Epithelial cell of alveolus of lung (primary cell): ENCODE results near the gene S1PR2. TPM values are rescaled to one million over a fixed set of nuclear protein-coding genes. Genes with fewer than 3 reads are reported as not detected.

Experiments
- total RNA-seq: library from RNA; depleted of rRNA; stranded (reverse); fragments of >200 nt; gene quantifications from 2 replicates; pipeline ENCODE4 v1.2.1, GENCODE V29; 2015

Gene S1PR2, protein sequence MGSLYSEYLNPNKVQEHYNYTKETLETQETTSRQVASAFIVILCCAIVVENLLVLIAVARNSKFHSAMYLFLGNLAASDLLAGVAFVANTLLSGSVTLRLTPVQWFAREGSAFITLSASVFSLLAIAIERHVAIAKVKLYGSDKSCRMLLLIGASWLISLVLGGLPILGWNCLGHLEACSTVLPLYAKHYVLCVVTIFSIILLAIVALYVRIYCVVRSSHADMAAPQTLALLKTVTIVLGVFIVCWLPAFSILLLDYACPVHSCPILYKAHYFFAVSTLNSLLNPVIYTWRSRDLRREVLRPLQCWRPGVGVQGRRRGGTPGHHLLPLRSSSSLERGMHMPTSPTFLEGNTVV
- 21.7 and 69.8 TPM in 2 replicates for total RNA-seq

DNA sequence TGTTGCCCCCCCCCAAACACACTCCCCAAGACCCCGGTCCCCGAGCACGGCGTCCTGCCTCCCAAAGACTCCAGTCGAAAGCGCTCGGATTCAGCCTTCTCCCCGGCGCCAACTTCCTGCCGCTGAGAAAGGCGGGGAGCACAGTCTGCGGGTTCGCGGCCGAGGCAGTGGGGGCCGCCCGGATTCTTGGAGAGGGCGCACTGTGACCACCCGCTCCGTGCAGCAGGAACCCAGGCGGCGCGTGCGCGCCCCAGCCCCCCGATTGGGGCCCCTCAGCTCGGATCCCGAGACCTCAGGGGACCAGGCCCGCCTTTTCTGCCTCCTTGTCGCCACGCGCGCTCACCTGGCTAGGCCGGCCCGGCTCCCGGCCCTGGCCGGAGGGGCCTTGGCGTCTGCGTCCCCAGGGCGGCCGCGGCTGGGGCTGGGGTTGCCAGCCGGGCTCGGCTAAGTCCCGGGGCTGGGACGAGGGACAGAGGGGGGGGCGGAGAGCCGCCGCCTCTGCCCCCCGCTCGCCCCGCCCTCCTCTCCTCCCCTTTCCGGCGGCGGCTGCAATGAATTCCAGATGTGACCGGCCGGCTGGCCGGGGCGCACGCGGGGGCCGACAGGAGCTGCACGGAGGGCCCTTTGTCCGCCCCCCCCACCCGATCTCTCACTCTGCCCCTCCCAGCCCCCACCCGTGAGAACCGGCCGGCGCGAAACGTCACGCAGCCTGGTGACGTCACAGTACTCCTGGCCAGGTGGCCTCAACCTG, at the start of gene S1PR2:
TSS of gene S1PR2 (minus strand) at position 471 of the 751 bp plus-strand sequence. CDS start 6,426 bp downstream, outside the sequence.

DNA sequence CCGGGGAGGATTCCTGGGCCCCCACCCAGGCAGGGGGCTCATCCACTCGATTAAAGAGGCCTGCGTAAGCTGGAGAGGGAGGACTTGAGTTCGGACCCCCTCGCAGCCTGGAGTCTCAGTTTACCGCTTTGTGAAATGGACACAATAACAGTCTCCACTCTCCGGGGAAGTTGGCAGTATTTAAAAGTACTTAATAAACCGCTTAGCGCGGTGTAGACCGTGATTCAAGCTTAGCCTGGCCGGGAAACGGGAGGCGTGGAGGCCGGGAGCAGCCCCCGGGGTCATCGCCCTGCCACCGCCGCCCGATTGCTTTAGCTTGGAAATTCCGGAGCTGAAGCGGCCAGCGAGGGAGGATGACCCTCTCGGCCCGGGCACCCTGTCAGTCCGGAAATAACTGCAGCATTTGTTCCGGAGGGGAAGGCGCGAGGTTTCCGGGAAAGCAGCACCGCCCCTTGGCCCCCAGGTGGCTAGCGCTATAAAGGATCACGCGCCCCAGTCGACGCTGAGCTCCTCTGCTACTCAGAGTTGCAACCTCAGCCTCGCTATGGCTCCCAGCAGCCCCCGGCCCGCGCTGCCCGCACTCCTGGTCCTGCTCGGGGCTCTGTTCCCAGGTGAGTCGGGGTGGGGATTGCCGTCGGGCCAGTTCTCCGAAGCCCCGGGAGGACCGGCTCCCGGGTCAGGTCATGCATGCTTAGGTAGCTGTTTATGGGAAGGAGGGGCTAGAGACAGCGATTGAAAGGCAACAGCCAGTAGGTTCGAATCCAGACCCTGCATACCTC, 39.7 kb upstream of the S1PR2 start, which contains the start of gene ICAM1:
TSS of gene ICAM1 (plus strand) at position 505 of the 779 bp plus-strand sequence. CDS start at position 545, 40 bp downstream.

DNA sequence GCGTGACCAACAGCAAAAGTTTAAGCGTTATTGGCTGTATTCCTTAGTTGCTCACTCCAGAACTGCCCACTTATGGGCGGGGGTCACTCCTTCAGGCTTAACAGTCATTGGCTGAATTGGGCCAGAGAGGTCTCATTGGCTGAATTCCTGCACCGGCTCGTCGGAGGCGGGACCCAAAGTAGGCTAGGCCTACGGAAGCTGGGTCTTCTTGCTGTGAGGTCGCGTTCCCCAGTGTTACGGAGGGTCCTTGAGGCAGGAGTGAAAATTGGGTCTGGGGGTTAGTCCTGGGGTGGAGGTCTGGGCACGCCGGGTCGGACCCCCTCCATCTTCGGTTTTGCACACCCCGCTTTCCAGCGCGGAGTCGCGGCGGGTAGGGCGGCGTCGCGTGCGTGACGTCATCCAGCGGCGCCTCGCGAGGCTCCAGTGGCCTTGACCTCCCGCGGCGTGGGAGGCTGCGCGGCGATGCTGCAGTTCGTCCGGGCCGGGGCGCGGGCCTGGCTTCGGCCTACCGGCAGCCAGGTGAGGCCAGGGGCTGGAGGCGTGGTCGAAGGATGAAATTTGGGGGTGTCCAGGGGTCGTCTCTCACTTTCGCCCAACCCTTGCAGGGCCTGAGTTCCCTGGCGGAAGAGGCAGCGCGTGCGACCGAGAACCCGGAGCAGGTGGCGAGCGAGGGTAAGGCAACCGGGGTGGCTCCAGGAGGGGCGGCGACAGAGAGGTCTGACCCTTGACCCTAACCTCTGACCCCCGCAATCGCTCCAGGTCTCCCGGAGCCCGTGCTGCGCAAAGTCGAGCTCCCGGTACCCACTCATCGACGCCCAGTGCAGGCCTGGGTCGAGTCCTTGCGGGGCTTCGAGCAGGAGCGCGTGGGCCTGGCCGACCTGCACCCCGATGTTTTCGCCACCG, 20.9 kb upstream of the S1PR2 start, which contains the start of gene MRPL4:
TSS of gene MRPL4 (plus strand) at position 423 of the 903 bp plus-strand sequence. CDS start at position 463, 40 bp downstream.

DNA sequence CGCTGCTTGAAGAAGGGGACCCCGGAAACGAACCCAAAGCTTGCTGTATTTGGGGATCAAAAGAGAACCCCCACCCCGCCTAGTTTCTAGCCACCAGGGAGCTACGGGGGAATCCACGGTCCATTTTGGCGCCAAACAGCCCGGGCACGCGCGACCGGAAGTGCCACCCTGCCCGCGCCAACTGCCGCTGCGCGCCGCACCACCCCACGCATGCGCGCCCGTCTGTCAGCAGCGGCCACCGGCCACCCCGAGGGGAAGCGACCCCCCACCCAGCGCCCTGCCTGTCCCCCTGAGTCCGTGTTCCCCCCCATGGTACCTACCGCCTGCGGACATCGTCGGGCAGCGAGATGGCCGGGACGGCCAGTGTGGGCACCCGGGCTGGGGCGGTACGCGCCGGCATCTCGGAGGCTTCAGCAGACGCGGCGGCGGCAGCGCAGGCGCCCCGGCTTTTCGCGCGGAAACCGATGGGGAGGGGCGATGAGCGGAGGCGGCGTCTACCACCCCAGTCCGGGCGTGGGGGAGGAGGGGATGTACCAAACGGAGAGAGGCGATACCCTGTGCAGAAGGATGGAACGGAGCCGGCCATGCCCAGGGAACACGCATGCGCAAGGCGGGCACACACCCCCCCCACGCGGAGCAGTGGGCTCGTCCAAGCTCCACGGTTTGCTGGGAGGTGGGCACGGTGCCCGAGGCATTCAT, 36.5 kb downstream of the S1PR2 start, which contains the start of gene DNMT1:
TSS of gene DNMT1 (minus strand) at position 454 of the 699 bp plus-strand sequence. CDS start at position 400, 54 bp downstream.

Other genes starting within 250 kb of the S1PR2 start
- 7.7 and 8.4 TPM in 2 replicates for gene COL5A3, start 220.8 kb downstream of the S1PR2 start, total RNA-seq
- gene RDH8, start 217.8 kb downstream of the S1PR2 start, total RNA-seq: not detected in 2 replicates
- 19.1 and 28.4 TPM in 2 replicates for gene SHFL, start 145.0 kb downstream of the S1PR2 start, total RNA-seq
- gene ANGPTL6, start 128.7 kb downstream of the S1PR2 start, total RNA-seq: 0.13 and 0.80 TPM in 2 replicates
- gene PPAN, start 125.0 kb downstream of the S1PR2 start, total RNA-seq: 37.5 and 38.7 TPM in 2 replicates
- 1.8 and 6.6 TPM in 2 replicates for gene P2RY11, start 119.6 kb downstream of the S1PR2 start, total RNA-seq
- 269 and 279 TPM in 2 replicates for gene EIF3G, start 111.4 kb downstream of the S1PR2 start, total RNA-seq
- gene DNMT1, start 36.4 kb downstream of the S1PR2 start, total RNA-seq: 99.0 and 101 TPM in 2 replicates
- 93.2 and 98.0 TPM in 2 replicates for gene MRPL4, start 20.9 kb upstream of the S1PR2 start, total RNA-seq
- 36.0 and 177 TPM in 2 replicates for gene ICAM1, start 39.8 kb upstream of the S1PR2 start, total RNA-seq
- 3.4 and 9.3 TPM in 2 replicates for gene ICAM4, start 55.6 kb upstream of the S1PR2 start, total RNA-seq
- 16.4 and 26.7 TPM in 2 replicates for gene ICAM5, start 58.6 kb upstream of the S1PR2 start, total RNA-seq
- 0.32 and 0.52 TPM in 2 replicates for gene ZGLP1, start 78.5 kb upstream of the S1PR2 start, total RNA-seq
- 17.3 and 45.3 TPM in 2 replicates for gene FDX2, start 84.7 kb upstream of the S1PR2 start, total RNA-seq
- 38.0 and 49.8 TPM in 2 replicates for gene RAVER1, start 102.2 kb upstream of the S1PR2 start, total RNA-seq
- 4.2 and 6.7 TPM in 2 replicates for gene ICAM3, start 108.3 kb upstream of the S1PR2 start, total RNA-seq
- gene TYK2, start 149.2 kb upstream of the S1PR2 start, total RNA-seq: 75.8 and 80.0 TPM in 2 replicates
- gene CDC37, start 172.2 kb upstream of the S1PR2 start, total RNA-seq: 122 and 193 TPM in 2 replicates
- gene PDE4A, start 189.2 kb upstream of the S1PR2 start, total RNA-seq: 5.7 and 11.7 TPM in 2 replicates